Anterior cingulate cortex (tissue), 58 donors: ENCODE results near the gene DERL3.

ENCODE experiments used
- DNase-seq, 58 donors: peaks; one replicate each; lab custom pipeline; 2025; lab: John Stamatoyannopoulos, UW

Gene DERL3

GRCh38 chr22:23833017-23833751, 5.6 kb downstream of the DERL3 start:
- no peak for DNase-seq

- DNase-seq = no peak
Measured at GRCh38 chr22:23832226-23833016, 6.4 kb downstream of the DERL3 start.

GRCh38 chr22:23831781-23832180, 7.0 kb downstream of the DERL3 start:
- DNase-seq = no peak

GRCh38 chr22:23831261-23831660, 7.5 kb downstream of the DERL3 start:
- DNase-seq = no peak

- peak in 2 of 58 donors; percentile 16 to 21 for DNase-seq
Measured at GRCh38 chr22:23829845-23830372, 8.9 kb downstream of the DERL3 start.

- DNase-seq = peak in 6 of 58 donors; percentile 14 to 40 (median 30)
Measured at GRCh38 chr22:23828800-23829680, 9.8 kb downstream of the DERL3 start.

GRCh38 chr22:23827351-23827995, 11.3 kb downstream of the DERL3 start:
- DNase-seq = no peak

GRCh38 chr22:23826510-23827350, 12.1 kb downstream of the DERL3 start:
- DNase-seq = no peak

GRCh38 chr22:23825246-23825905, 13.4 kb downstream of the DERL3 start:
- DNase-seq = no peak

- DNase-seq = no peak
Measured at GRCh38 chr22:23824476-23825245, 14.1 kb downstream of the DERL3 start.

- no peak for DNase-seq
Measured at GRCh38 chr22:23823331-23823791, 15.4 kb downstream of the DERL3 start.

- peak in 18 of 58 donors; percentile 17 to 70 (median 36) for DNase-seq
Measured at GRCh38 chr22:23822101-23822671, 16.6 kb downstream of the DERL3 start.

GRCh38 chr22:23820748-23821211, 18.0 kb downstream of the DERL3 start:
- no peak for DNase-seq

- DNase-seq = no peak
Measured at GRCh38 chr22:23818541-23818940, 20.3 kb downstream of the DERL3 start.

- DNase-seq = no peak
Measured at GRCh38 chr22:23817146-23817545, 21.7 kb downstream of the DERL3 start.

GRCh38 chr22:23816156-23816976, 22.4 kb downstream of the DERL3 start:
- DNase-seq = peak in 26 of 58 donors; percentile 16 to 71 (median 36)
